ENCODE measurements around the gene UST.
"Not testable (repeated sequence)": the region's sequence is repeated elsewhere in the genome, so short reads cannot be mapped to it uniquely, and the experiment has no call there.

The UST gene

GRCh38 chr6:148878683-148879082 lies 131.9 kb downstream of the UST start:
- CTCF ChIA-PET: interaction anchor here (0.9 to 1.3 kb wide), 3 partner anchors 13 to 302 kb away, joined by 3 to 4 read pairs (median 3); no protein-coding TSS in a partner anchor
- peak; percentile 30 for DNase-seq (ENCODE audit: extremely low spot score)
- POLR2A ChIA-PET: no interaction called here
- TF ChIP-seq CTCF (IDR thresholded peaks at IDR 0.05; ENCODE audit: control extremely low read depth, extremely low read depth, low read depth, missing control alignments): no peak

GRCh38 chr6:148880742-148881141 lies 133.9 kb downstream of the UST start:
- DNase-seq (ENCODE audit: extremely low spot score); POLR2A ChIA-PET: not testable (repeated sequence)
- CTCF ChIA-PET: interaction anchor here (0.9 to 1.6 kb wide), 3 partner anchors 8 to 26 kb away, joined by 3 to 4 read pairs (median 3); no protein-coding TSS in a partner anchor

GRCh38 chr6:148881593-148882311 lies 134.9 kb downstream of the UST start:
- no peak for TF ChIP-seq CTCF (IDR thresholded peaks at IDR 0.05; ENCODE audit: control extremely low read depth, extremely low read depth, low read depth, missing control alignments)
- DNase-seq (ENCODE audit: extremely low spot score): no peak
- POLR2A ChIA-PET: no interaction called here
- CTCF ChIA-PET: interaction anchor here (1.0 to 1.6 kb wide), 3 partner anchors 9 to 14 kb away, joined by 3 to 4 read pairs (median 3); no protein-coding TSS in a partner anchor

- no peak for DNase-seq (ENCODE audit: extremely low spot score)
- CTCF ChIA-PET: interaction anchor here (1.6 kb wide), 1 partner anchor 13 kb away, joined by 4 read pairs; no protein-coding TSS in a partner anchor
- POLR2A ChIA-PET: no interaction called here
- TF ChIP-seq CTCF (IDR thresholded peaks at IDR 0.05; ENCODE audit: control extremely low read depth, extremely low read depth, low read depth, missing control alignments): no peak
Observed at GRCh38 chr6:148883270-148883669, 136.4 kb downstream of the UST start.

- DNase-seq (ENCODE audit: extremely low spot score): peak; percentile 30
- ChIA-PET CTCF (interaction anchor here (1.0 to 1.6 kb wide), 3 partner anchors 9 to 324 kb away, joined by 3 to 5 read pairs (median 4); no protein-coding TSS in a partner anchor), POLR2A (no interaction called here)
- no peak for TF ChIP-seq CTCF (IDR thresholded peaks at IDR 0.05; ENCODE audit: control extremely low read depth, extremely low read depth, low read depth, missing control alignments)
Observed at GRCh38 chr6:148884461-148884860, 137.6 kb downstream of the UST start.

GRCh38 chr6:148885136-148885865 lies 138.5 kb downstream of the UST start:
- ChIA-PET POLR2A (no interaction called here), CTCF (interaction anchor here (1.0 to 1.6 kb wide), 4 partner anchors 10 to 308 kb away, joined by 3 to 6 read pairs (median 4); no protein-coding TSS in a partner anchor)
- TF ChIP-seq CTCF (IDR thresholded peaks at IDR 0.05; ENCODE audit: control extremely low read depth, extremely low read depth, low read depth, missing control alignments): no peak
- no peak for DNase-seq (ENCODE audit: extremely low spot score)

Measured in GM10248 (cell line).